Measurements from ENCODE around the gene PLA2G4D.

- TF ChIP-seq CTCF (IDR thresholded peaks at IDR 0.05; ENCODE audit: low read depth, low read length, poor library complexity, severe bottlenecking) (no peak), EZH2phosphoT487 (IDR thresholded peaks at IDR 0.05; ENCODE audit: borderline replicate concordance, low read length) (no peak)
Observed at GRCh38 chr15:42128476-42128875, 34.1 kb upstream of the PLA2G4D start.
